PC-3 (cell line): ENCODE results near the gene C1orf159. TPM values are rescaled to one million over a fixed set of nuclear protein-coding genes. Genes with fewer than 3 reads are reported as not detected.

Experiments used
- ATAC-seq: fragments of 200-7000 bp; cut with Tn5 transposase; 2 replicates; pipeline ENCODE4 v1.9.1; 2020; ENCODE audit warnings: mild to moderate bottlenecking, moderate library complexity
- BruUV-seq: library from RNA; stranded (reverse); fragments of 400-500 nt; replicated peaks from 2 replicates; lab custom pipeline; 2021; lab: Mats Ljungman, UMichigan
- CTCF ChIA-PET: fragments of 300-600 bp; sonication (Branson Sonifier 250); formaldehyde crosslinking; loops from one replicate; lab custom pipeline; 2022; ENCODE audit warnings: antibody characterized with exemption; lab: Charles Lee
- POLR2A ChIA-PET: fragments of 300-600 bp; sonication (Branson Sonifier 250); formaldehyde crosslinking; loops from one replicate; lab custom pipeline; 2022; ENCODE audit warnings: antibody characterized with exemption; ENCODE audit not compliant: unreplicated experiment; lab: Charles Lee
- DNase-seq: peaks from one replicate; pipeline ENCODE4 v3.0.0-alpha.2; 2015
- H2AFZ ChIP-seq: fragments of 300-600 bp; sonication (generic); 2 replicates; pipeline ENCODE4 v1.6.0; 2016; ENCODE audit warnings: antibody characterized with exemption, low read length
- H3F3A ChIP-seq: fragments of 300-600 bp; sonication (generic); one replicate; pipeline ENCODE4 v1.6.0; 2017; ENCODE audit warnings: antibody characterized with exemption, low read length, control low read depth, mild to moderate bottlenecking; ENCODE audit not compliant: unreplicated experiment
- H3K27ac ChIP-seq: fragments of 300-600 bp; sonication (generic); 2 replicates; pipeline ENCODE4 v1.5.1; 2016; ENCODE audit warnings: mild to moderate bottlenecking, low read length
- H3K27me3 ChIP-seq: fragments of 300-600 bp; sonication (generic); 2 replicates; pipeline ENCODE4 v1.6.1; 2016; ENCODE audit warnings: low read length, mixed read lengths
- H3K36me3 ChIP-seq: fragments of 300-600 bp; sonication (generic); 2 replicates; pipeline ENCODE4 v1.6.1; 2016; ENCODE audit warnings: low read depth, mixed run types, low read length, mixed read lengths
- H3K4me1 ChIP-seq: fragments of 300-600 bp; sonication (generic); 2 replicates; pipeline ENCODE4 v1.5.1; 2016; ENCODE audit warnings: low read length; ENCODE audit not compliant: insufficient read depth
- H3K4me2 ChIP-seq: fragments of 300-600 bp; sonication (generic); 2 replicates; pipeline ENCODE4 v1.6.0; 2016; ENCODE audit warnings: low read length
- H3K4me3 ChIP-seq: fragments of 300-600 bp; sonication (generic); 2 replicates; pipeline ENCODE4 v1.5.1; 2016; ENCODE audit warnings: mild to moderate bottlenecking, low read length, mixed read lengths
- H3K79me2 ChIP-seq: fragments of 300-600 bp; sonication (generic); 2 replicates; pipeline ENCODE4 v1.6.1; 2017; ENCODE audit warnings: low read length, mixed read lengths
- H3K9ac ChIP-seq: fragments of 300-600 bp; sonication (generic); 2 replicates; pipeline ENCODE4 v1.6.0; 2016; ENCODE audit warnings: mild to moderate bottlenecking, low read length
- H3K9me2 ChIP-seq: fragments of 300-600 bp; sonication (generic); replicated peaks from 2 replicates; pipeline ENCODE4 v1.6.1; 2016; ENCODE audit warnings: mixed run types, low read length, mixed read lengths
- H3K9me3 ChIP-seq: fragments of 300-600 bp; sonication (generic); 2 replicates; pipeline ENCODE4 v1.6.1; 2016; ENCODE audit warnings: low read length, mixed read lengths
- H4K20me1 ChIP-seq: fragments of 300-600 bp; sonication (generic); 2 replicates; pipeline ENCODE4 v1.6.1; 2016; ENCODE audit warnings: low read length, mixed read lengths
- CTCF ChIP-seq: fragments of 300-600 bp; sonication (generic); conservative IDR thresholded peaks from 2 replicates; pipeline ENCODE4 v1.5.1; 2017; ENCODE audit warnings: antibody characterized with exemption, low read depth, mild to moderate bottlenecking, low read length
- EZH2 ChIP-seq: fragments of 300-600 bp; sonication (generic); IDR thresholded peaks from one replicate; pipeline ENCODE4 v1.6.1; 2017; ENCODE audit warnings: antibody characterized with exemption, mild to moderate bottlenecking, low read length; ENCODE audit not compliant: unreplicated experiment
- EZH2phosphoT487 ChIP-seq: fragments of 300-600 bp; sonication (generic); IDR thresholded peaks from 2 replicates; pipeline ENCODE4 v1.6.1; 2018; ENCODE audit warnings: mild to moderate bottlenecking, antibody characterized with exemption, low read length, borderline replicate concordance
- intact Hi-C: fragments of 100-400 bp; cut with micrococcal nuclease; formaldehyde crosslinking; loops from 2 replicates; pipeline ENCODE4 v1.9.0; 2023
- total RNA-seq: library from RNA; depleted of rRNA; stranded (reverse); fragments of >200 nt; gene quantifications from 2 replicates; pipeline ENCODE4 v1.2.3, GENCODE V29; 2014

C1orf159 gene
- total RNA-seq, 1 experiment from 2014 or later: 78.0 TPM

GRCh38 chr1:1038694-1039093 is 77.2 kb downstream of the C1orf159 start:
- no peak overlapping the region for H3K9ac ChIP-seq
- no peak overlapping the region for H3K27ac ChIP-seq
- BruUV-seq: no TSS peak
- no peak overlapping the region for H3K4me3 ChIP-seq
- H3K27me3 ChIP-seq: no peaks in the 10 kb centered on the region
- TF ChIP-seq EZH2phosphoT487: no peak
- no peak for TF ChIP-seq EZH2
- no peak for TF ChIP-seq CTCF
- ChIA-PET POLR2A (no interaction called here), CTCF (interaction anchor here (0.6 kb wide), 1 partner anchor 23 kb away, joined by 3 read pairs; no protein-coding TSS in a partner anchor)
- no peak overlapping the region for H2AFZ ChIP-seq
- intact Hi-C loops: no loop called here
- peaks cover 54% of the 10 kb centered on the region for H3K36me3 ChIP-seq
- ATAC-seq (no peak), DNase-seq (no peak)
- peaks cover 65% of the 10 kb centered on the region for H3K79me2 ChIP-seq
- no peak overlapping the region for H3K4me2 ChIP-seq
- H3K4me1 ChIP-seq: peaks cover 11% of the 10 kb centered on the region
- H3K9me2 ChIP-seq: no peaks in the 10 kb centered on the region
- H3K9me3 ChIP-seq: no peaks in the 10 kb centered on the region
- H3F3A ChIP-seq: no peaks in the 10 kb centered on the region
- peaks cover 67% of the 10 kb centered on the region for H4K20me1 ChIP-seq

GRCh38 chr1:1037366-1038327 is 78.2 kb downstream of the C1orf159 start:
- Histone ChIP-seq H3K27me3 (no peaks in the 10 kb centered on the region), H4K20me1 (peaks cover 59% of the 10 kb centered on the region), H3K4me3 (no peak overlapping the region), H3K4me1 (peaks cover 11% of the 10 kb centered on the region), H3K36me3 (peaks cover 48% of the 10 kb centered on the region), H2AFZ (no peak overlapping the region), H3K27ac (no peak overlapping the region), H3K9ac (no peak overlapping the region), H3K4me2 (no peak overlapping the region), H3K9me3 (no peaks in the 10 kb centered on the region), H3K9me2 (no peaks in the 10 kb centered on the region), H3K79me2 (peaks cover 59% of the 10 kb centered on the region), H3F3A (no peaks in the 10 kb centered on the region)
- ATAC-seq: no peak
- TF ChIP-seq EZH2: no peak
- TF ChIP-seq EZH2phosphoT487: no peak
- no peak for TF ChIP-seq CTCF
- ChIA-PET POLR2A (interaction anchor here (0.6 kb wide), 1 partner anchor 20 kb away, joined by 3 read pairs; no protein-coding TSS in a partner anchor), CTCF (no interaction called here)
- no TSS peak for BruUV-seq
- DNase-seq: no peak
- intact Hi-C loops: no loop called here
